ENCODE data around the gene PHACTR2. TPM values are rescaled to one million over a fixed set of nuclear protein-coding genes. Genes with fewer than 3 reads are reported as not detected.

The PHACTR2 gene
- total RNA-seq, 1 donor from 2014 or later: 142 TPM

DNA sequence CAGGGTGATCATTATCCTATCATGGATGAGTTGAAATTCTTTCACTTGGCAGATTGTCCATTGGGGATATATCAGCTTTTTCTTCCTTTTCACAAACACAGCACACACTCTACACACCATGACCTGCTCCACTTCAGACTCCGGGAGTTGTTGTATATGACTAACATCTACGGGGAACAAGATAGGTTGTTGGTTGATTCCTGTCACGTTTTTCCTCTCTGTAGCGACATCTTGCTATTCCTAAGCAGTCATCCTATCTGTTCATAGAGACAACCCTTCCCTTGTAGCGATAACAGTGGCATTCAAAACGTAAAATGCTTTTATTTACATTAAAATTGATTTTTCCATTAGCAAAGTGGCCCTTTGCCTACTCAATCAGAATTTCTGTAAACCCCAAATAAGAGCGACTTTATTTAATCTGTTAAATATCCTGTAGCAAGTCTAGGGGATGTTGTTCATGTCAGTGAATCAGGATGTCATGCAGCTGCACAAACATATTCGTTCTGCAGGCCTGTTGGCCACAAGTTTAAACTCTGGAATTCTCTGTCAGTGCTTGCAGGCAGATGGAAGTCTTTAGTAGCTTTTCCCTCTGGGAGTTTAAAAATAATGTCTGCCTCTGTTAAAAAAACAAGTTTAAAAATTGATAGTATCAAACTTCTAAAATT, 23.1 kb downstream of the PHACTR2 start:
- intact Hi-C loops (cut with DNase I): no loop called here
- no peaks in the 10 kb centered on the region for H3K9me3 ChIP-seq
- H3K36me3 ChIP-seq: no peaks in the 10 kb centered on the region
- H3K27ac ChIP-seq: peak overlapping the region; percentile 34
- H3K27me3 ChIP-seq: no peaks in the 10 kb centered on the region
- ATAC-seq: no peak
- peaks cover 56% of the 10 kb centered on the region for H3K4me1 ChIP-seq
- no peak for DNase-seq
- TF ChIP-seq, protein P1, sequence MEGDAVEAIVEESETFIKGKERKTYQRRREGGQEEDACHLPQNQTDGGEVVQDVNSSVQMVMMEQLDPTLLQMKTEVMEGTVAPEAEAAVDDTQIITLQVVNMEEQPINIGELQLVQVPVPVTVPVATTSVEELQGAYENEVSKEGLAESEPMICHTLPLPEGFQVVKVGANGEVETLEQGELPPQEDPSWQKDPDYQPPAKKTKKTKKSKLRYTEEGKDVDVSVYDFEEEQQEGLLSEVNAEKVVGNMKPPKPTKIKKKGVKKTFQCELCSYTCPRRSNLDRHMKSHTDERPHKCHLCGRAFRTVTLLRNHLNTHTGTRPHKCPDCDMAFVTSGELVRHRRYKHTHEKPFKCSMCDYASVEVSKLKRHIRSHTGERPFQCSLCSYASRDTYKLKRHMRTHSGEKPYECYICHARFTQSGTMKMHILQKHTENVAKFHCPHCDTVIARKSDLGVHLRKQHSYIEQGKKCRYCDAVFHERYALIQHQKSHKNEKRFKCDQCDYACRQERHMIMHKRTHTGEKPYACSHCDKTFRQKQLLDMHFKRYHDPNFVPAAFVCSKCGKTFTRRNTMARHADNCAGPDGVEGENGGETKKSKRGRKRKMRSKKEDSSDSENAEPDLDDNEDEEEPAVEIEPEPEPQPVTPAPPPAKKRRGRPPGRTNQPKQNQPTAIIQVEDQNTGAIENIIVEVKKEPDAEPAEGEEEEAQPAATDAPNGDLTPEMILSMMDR (IDR thresholded peaks at IDR 0.05): no peak
- no peak overlapping the region for H3K4me3 ChIP-seq

GRCh38 chr6:143701349-143702234, 23.8 kb downstream of the PHACTR2 start:
- ATAC-seq: peak; percentile 26
- DNase-seq: no peak
- no peak overlapping the region for H3K4me3 ChIP-seq
- H3K4me1 ChIP-seq: peaks cover 48% of the 10 kb centered on the region
- no peaks in the 10 kb centered on the region for H3K36me3 ChIP-seq
- TF ChIP-seq, protein P1 (IDR thresholded peaks at IDR 0.05): no peak
- no peaks in the 10 kb centered on the region for H3K27me3 ChIP-seq
- peak overlapping the region; percentile 34 for H3K27ac ChIP-seq
- H3K9me3 ChIP-seq: no peaks in the 10 kb centered on the region
- intact Hi-C loops (cut with DNase I): no loop called here

- Histone ChIP-seq H3K27ac (no peak overlapping the region), H3K4me1 (peaks cover 14% of the 10 kb centered on the region), H3K36me3 (no peaks in the 10 kb centered on the region), H3K4me3 (no peak overlapping the region), H3K27me3 (no peaks in the 10 kb centered on the region), H3K9me3 (no peaks in the 10 kb centered on the region)
- intact Hi-C loops (cut with DNase I): no loop called here
- TF ChIP-seq, protein P1 (IDR thresholded peaks at IDR 0.05): no peak
- no peak for DNase-seq
- ATAC-seq: no peak
Observed at GRCh38 chr6:143705569-143705968, 27.8 kb downstream of the PHACTR2 start.

DNA sequence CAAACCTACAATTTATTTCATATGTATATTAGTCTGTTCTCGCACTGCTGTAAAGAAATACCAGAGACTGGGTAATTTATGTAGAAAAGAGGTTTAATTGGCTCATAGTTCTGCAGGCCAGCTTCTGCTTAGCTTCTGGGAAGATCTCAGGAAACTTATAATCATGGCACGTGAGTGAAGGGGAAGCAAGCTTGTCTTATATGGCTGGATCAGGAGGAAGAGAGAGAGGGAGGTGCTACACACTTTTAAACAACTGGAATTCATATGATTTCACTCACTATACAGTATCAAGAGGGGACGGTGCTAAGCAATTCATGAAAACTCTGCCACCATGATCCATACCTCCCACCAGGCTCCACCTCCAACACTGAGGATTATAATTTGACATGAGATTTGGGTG, 29.9 kb downstream of the PHACTR2 start:
- ATAC-seq (peak; percentile 40), DNase-seq (no peak)
- Histone ChIP-seq H3K36me3 (no peaks in the 10 kb centered on the region), H3K9me3 (no peaks in the 10 kb centered on the region), H3K4me3 (no peak overlapping the region), H3K4me1 (no peaks in the 10 kb centered on the region), H3K27me3 (no peaks in the 10 kb centered on the region), H3K27ac (no peak overlapping the region)
- intact Hi-C loops (cut with DNase I): no loop called here
- TF ChIP-seq, protein P1 (IDR thresholded peaks at IDR 0.05): no peak

- H3K4me3 ChIP-seq: no peak overlapping the region
- ATAC-seq (peak; percentile 54), DNase-seq (no peak)
- intact Hi-C loops (cut with DNase I): no loop called here
- no peak overlapping the region for H3K27ac ChIP-seq
- no peaks in the 10 kb centered on the region for H3K27me3 ChIP-seq
- no peaks in the 10 kb centered on the region for H3K4me1 ChIP-seq
- TF ChIP-seq, protein P1 (IDR thresholded peaks at IDR 0.05): no peak
- H3K36me3 ChIP-seq: no peaks in the 10 kb centered on the region
- no peaks in the 10 kb centered on the region for H3K9me3 ChIP-seq
Observed at GRCh38 chr6:143708889-143709288, 31.1 kb downstream of the PHACTR2 start.
